HepG2 (cell line): ENCODE results near the gene AARS2. TPM values are rescaled to one million over a fixed set of nuclear protein-coding genes. Genes with fewer than 3 reads are reported as not detected.

Experiments
- ARID2 ChIP-seq: sonication (generic); formaldehyde crosslinking; IDR thresholded peaks from 2 replicates; pipeline ENCODE4 v1.8.1; 2022; ENCODE audit warnings: mild to moderate bottlenecking, missing genetic modification reagents, borderline replicate concordance
- KDM6A ChIP-seq: IDR thresholded peaks from 2 replicates; pipeline ENCODE4 v1.6.1; 2016; ENCODE audit warnings: low read depth
- ONECUT2 ChIP-seq: sonication (generic); formaldehyde crosslinking; IDR thresholded peaks from 2 replicates; pipeline ENCODE4 v1.4.0; 2020; ENCODE audit warnings: missing genetic modification reagents
- RAD21 ChIP-seq: fragments of 450-650 bp; formaldehyde crosslinking; IDR thresholded peaks from 2 replicates; pipeline ENCODE4 v1.5.0; 2020; ENCODE audit warnings: mild to moderate bottlenecking
- SMAD3 ChIP-seq: sonication (generic); formaldehyde crosslinking; IDR thresholded peaks from 2 replicates; pipeline ENCODE4 v1.4.0; 2020; ENCODE audit warnings: missing genetic modification reagents
- U2AF1 ChIP-seq: fragments of 200-400 bp; formaldehyde crosslinking; optimal IDR thresholded peaks from 2 replicates; pipeline ENCODE3; 2017; ENCODE audit warnings: mild to moderate bottlenecking, low read depth, low read length
- ZBTB42 ChIP-seq: sonication (generic); formaldehyde crosslinking; IDR thresholded peaks from 2 replicates; pipeline ENCODE4 v1.5.0; 2020; ENCODE audit warnings: mild to moderate bottlenecking, missing genetic modification reagents
- ZNF10 ChIP-seq: sonication (generic); formaldehyde crosslinking; IDR thresholded peaks from 2 replicates; pipeline ENCODE4 v1.4.0; 2020; ENCODE audit warnings: mild to moderate bottlenecking, low read depth, missing genetic modification reagents, borderline replicate concordance
- ZNF33A ChIP-seq: sonication (generic); formaldehyde crosslinking; IDR thresholded peaks from 2 replicates; pipeline ENCODE4 v1.5.1; 2020; ENCODE audit warnings: missing genetic modification reagents, mild to moderate bottlenecking, moderate library complexity, borderline replicate concordance
- ZNF383 ChIP-seq: sonication (generic); formaldehyde crosslinking; IDR thresholded peaks from 2 replicates; pipeline ENCODE4 v1.4.0; 2020; ENCODE audit warnings: missing genetic modification reagents, mild to moderate bottlenecking, borderline replicate concordance
- ZNF746 ChIP-seq: sonication (generic); formaldehyde crosslinking; IDR thresholded peaks from 2 replicates; pipeline ENCODE4 v1.8.0; 2022; ENCODE audit warnings: mild to moderate bottlenecking, missing genetic modification reagents
- polyA plus RNA-seq, 8 experiments: library from polyadenylated mRNA; depleted of rRNA in 3 of 8; stranded (reverse) in 7 of 8; unstranded in 1 of 8; fragments of >200 nt; fragmentation: Illumina TruSeq in 4 of 8; extraction: Trizol in 4 of 8; gene quantifications; 2 replicates each; pipeline versions ENCODE4 v1.2.1 to v1.2.3, GENCODE V29; 2011 to 2016; ENCODE audit warnings: low read depth in 4 of 8, missing spikeins in 1 of 8, mixed read lengths in 1 of 8; ENCODE audit not compliant: insufficient read depth in 1 of 8
- total RNA-seq, 5 experiments: library from RNA; depleted of rRNA; stranded (reverse); fragments of >200 nt; fragmentation: Illumina TruSeq; extraction: Trizol; gene quantifications; 2 replicates each; pipeline ENCODE4 v1.2.3, GENCODE V29; 2016; ENCODE audit warnings: low read depth in 1 of 5
- TF ChIP-seq, protein P1 (sequence below), 2 experiments: sonication (generic) in 1 of 2; formaldehyde crosslinking in 1 of 2; IDR thresholded peaks; 2 replicates each; pipeline versions ENCODE4 v1.6.1 to v1.9.0; 2014 to 2022; ENCODE audit warnings: antibody characterized with exemption in 1 of 2, borderline replicate concordance in 1 of 2, inconsistent platforms in 1 of 2, low read depth in 1 of 2, missing genetic modification reagents in 1 of 2
- TF ChIP-seq, protein P2 (sequence below): sonication (generic); formaldehyde crosslinking; IDR thresholded peaks from 2 replicates; pipeline ENCODE4 v1.5.1; 2020; ENCODE audit warnings: mild to moderate bottlenecking, moderate library complexity, missing genetic modification reagents

AARS2 gene
- total and polyA plus RNA-seq, 2 of the 13 experiments (the other 11 are each of a cell fraction or from before 2014, with no cell fraction given), result 7.5 to 24.1 TPM

GRCh38 chr6:44312901-44313788 is at the start of gene AARS2 (continued):
- TF ChIP-seq, protein P1, sequence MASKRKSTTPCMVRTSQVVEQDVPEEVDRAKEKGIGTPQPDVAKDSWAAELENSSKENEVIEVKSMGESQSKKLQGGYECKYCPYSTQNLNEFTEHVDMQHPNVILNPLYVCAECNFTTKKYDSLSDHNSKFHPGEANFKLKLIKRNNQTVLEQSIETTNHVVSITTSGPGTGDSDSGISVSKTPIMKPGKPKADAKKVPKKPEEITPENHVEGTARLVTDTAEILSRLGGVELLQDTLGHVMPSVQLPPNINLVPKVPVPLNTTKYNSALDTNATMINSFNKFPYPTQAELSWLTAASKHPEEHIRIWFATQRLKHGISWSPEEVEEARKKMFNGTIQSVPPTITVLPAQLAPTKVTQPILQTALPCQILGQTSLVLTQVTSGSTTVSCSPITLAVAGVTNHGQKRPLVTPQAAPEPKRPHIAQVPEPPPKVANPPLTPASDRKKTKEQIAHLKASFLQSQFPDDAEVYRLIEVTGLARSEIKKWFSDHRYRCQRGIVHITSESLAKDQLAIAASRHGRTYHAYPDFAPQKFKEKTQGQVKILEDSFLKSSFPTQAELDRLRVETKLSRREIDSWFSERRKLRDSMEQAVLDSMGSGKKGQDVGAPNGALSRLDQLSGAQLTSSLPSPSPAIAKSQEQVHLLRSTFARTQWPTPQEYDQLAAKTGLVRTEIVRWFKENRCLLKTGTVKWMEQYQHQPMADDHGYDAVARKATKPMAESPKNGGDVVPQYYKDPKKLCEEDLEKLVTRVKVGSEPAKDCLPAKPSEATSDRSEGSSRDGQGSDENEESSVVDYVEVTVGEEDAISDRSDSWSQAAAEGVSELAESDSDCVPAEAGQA (IDR thresholded peaks at IDR 0.05; ENCODE audit: low read depth), result peak; percentile 92
- TF ChIP-seq, protein P1 (CRISPR knock-in tag; IDR thresholded peaks at IDR 0.05; ENCODE audit: borderline replicate concordance), result peak; percentile 95
- TF ChIP-seq RAD21 (CRISPR knock-in tag) (peak; percentile 69), ZBTB42 (no peak; the same call in 1 of the 2 replicates), ZNF746 (CRISPR knock-in tag) (peak; percentile 91; the same call in 1 of the 2 replicates), ARID2 (CRISPR knock-in tag) (peak; percentile 86), U2AF1 (peak; percentile 93), ZNF10 (CRISPR knock-in tag) (no peak), ONECUT2 (peak; percentile 99), ZNF33A (CRISPR knock-in tag) (peak; percentile 74; the same call in 1 of the 2 replicates), KDM6A (CRISPR knock-in tag) (no peak), ZNF383 (CRISPR knock-in tag) (0 out of 2 replicates have a peak, but pooled peaks have one; percentile 44), SMAD3 (CRISPR knock-in tag) (peak; percentile 97)
- TF ChIP-seq, protein P2, sequence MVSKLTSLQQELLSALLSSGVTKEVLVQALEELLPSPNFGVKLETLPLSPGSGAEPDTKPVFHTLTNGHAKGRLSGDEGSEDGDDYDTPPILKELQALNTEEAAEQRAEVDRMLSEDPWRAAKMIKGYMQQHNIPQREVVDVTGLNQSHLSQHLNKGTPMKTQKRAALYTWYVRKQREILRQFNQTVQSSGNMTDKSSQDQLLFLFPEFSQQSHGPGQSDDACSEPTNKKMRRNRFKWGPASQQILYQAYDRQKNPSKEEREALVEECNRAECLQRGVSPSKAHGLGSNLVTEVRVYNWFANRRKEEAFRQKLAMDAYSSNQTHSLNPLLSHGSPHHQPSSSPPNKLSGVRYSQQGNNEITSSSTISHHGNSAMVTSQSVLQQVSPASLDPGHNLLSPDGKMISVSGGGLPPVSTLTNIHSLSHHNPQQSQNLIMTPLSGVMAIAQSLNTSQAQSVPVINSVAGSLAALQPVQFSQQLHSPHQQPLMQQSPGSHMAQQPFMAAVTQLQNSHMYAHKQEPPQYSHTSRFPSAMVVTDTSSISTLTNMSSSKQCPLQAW, result peak; percentile 96
